K562 (cell line): ENCODE data around the gene OTC. TPM values are rescaled to one million over a fixed set of nuclear protein-coding genes. Genes with fewer than 3 reads are reported as not detected.

Experiments
- ATAC-seq: fragments of 200-7000 bp; cut with Tn5 transposase; 3 replicates; pipeline ENCODE4 v1.9.1; 2020; ENCODE audit warnings: moderate library complexity
- BruUV-seq: library from RNA; stranded (reverse); fragments of 400-500 nt; replicated peaks from 2 replicates; lab custom pipeline; 2021; lab: Mats Ljungman, UMichigan
- CTCF ChIA-PET: fragments of 300-600 bp; formaldehyde crosslinking; extraction: SDS; loops from one replicate; lab custom pipeline; 2021; ENCODE audit warnings: low intra/inter-chr PET ratio; lab: Yijun Ruan, JAX
- POLR2A ChIA-PET: fragments of 300-600, 350-650 bp; sonication (Branson Sonifier 250); formaldehyde crosslinking; extraction: SDS; loops from one replicate; lab custom pipeline; 2021; ENCODE audit warnings: antibody characterized with exemption, inconsistent platforms; lab: Yijun Ruan, JAX
- DNase-seq, 4 experiments: peaks; one replicate each; pipeline versions ENCODE4 v3.0.0 to v3.0.0-alpha.2; 2011 to 2018; ENCODE audit warnings: low spot score in 3 of 4, mixed read lengths in 3 of 4; ENCODE audit errors: extremely low read depth in 1 of 4
- FAIRE-seq: peaks from 2 replicates; lab custom pipeline; 2011; peaks lifted over from hg19 to GRCh38; lab: Jason Lieb, UNC
- H2AFZ ChIP-seq: 2 replicates; pipeline ENCODE4 v1.6.0; 2011; ENCODE audit warnings: low read depth, low read length, control low read depth, inconsistent platforms
- H3K27ac ChIP-seq: fragments of 200-600 bp; 3 replicates; pipeline ENCODE4 v1.8.0; 2011; ENCODE audit warnings: low read depth, mild to moderate bottlenecking, control low read depth, inconsistent platforms, low read length, moderate library complexity, mixed read lengths; ENCODE audit errors: extremely low read depth
- H3K27me3 ChIP-seq, 2 experiments: fragments of 300-600 bp in 1 of 2; 2 replicates in 1 of 2; 3 replicates in 1 of 2; pipeline versions ENCODE4 v1.6.0 to v1.8.0; 2011; ENCODE audit warnings: inconsistent platforms in 2 of 2, low read length in 2 of 2, mild to moderate bottlenecking in 1 of 2, mixed read lengths in 1 of 2, moderate library complexity in 1 of 2; ENCODE audit not compliant: control insufficient read depth in 2 of 2, insufficient read depth in 2 of 2
- H3K36me3 ChIP-seq: fragments of 300-600 bp; 3 replicates; pipeline ENCODE4 v1.8.0; 2011; ENCODE audit warnings: mild to moderate bottlenecking, low read length, inconsistent platforms; ENCODE audit not compliant: control insufficient read depth, insufficient read depth
- H3K4me1 ChIP-seq, 2 experiments: fragments of 200-600 bp in 1 of 2; replicated peaks in 1 of 2; 2 replicates in 1 of 2; 3 replicates in 1 of 2; pipeline versions ENCODE4 v1.5.1 to v1.8.0; 2011; ENCODE audit warnings: inconsistent platforms in 2 of 2, low read length in 2 of 2, mild to moderate bottlenecking in 1 of 2, mixed read lengths in 1 of 2, moderate library complexity in 1 of 2; ENCODE audit not compliant: control insufficient read depth in 2 of 2, insufficient read depth in 2 of 2
- H3K4me2 ChIP-seq: 2 replicates; pipeline ENCODE4 v1.6.1; 2011; ENCODE audit warnings: low read length, control low read depth, inconsistent platforms, mixed read lengths; ENCODE audit not compliant: insufficient read depth
- H3K4me3 ChIP-seq: fragments of 200-600 bp; sonication (generic), shearing (Covaris generic); 2 replicates; pipeline ENCODE4 v1.5.1; 2016; ENCODE audit warnings: control low read depth, inconsistent platforms
- H3K79me2 ChIP-seq: fragments of 200-600 bp; 3 replicates; pipeline ENCODE4 v1.8.0; 2011; ENCODE audit warnings: low read length, inconsistent platforms; ENCODE audit not compliant: control insufficient read depth, insufficient read depth
- H3K9ac ChIP-seq, 2 experiments: 2 replicates each; pipeline versions ENCODE4 v1.6.0 to v1.6.1; 2011; ENCODE audit warnings: low read depth in 2 of 2, low read length in 2 of 2, control low read depth in 1 of 2, inconsistent platforms in 1 of 2, mild to moderate bottlenecking in 1 of 2, mixed read lengths in 1 of 2; ENCODE audit not compliant: insufficient read depth in 1 of 2
- H3K9me1 ChIP-seq: one replicate; pipeline ENCODE4 v1.6.0; 2011; ENCODE audit warnings: inconsistent platforms, mild to moderate bottlenecking, low read length, moderate library complexity; ENCODE audit not compliant: control insufficient read depth, insufficient read depth
- H3K9me3 ChIP-seq: replicated peaks from 2 replicates; pipeline ENCODE4 v1.5.1; 2011; ENCODE audit warnings: low read depth, low read length, inconsistent platforms; ENCODE audit not compliant: control insufficient read depth, insufficient read depth
- H4K20me1 ChIP-seq: replicated peaks from 2 replicates; pipeline ENCODE4 v1.6.1; 2011; ENCODE audit warnings: low read length, inconsistent platforms, mixed read lengths; ENCODE audit not compliant: control insufficient read depth, insufficient read depth
- NCOA2 ChIP-seq, 2 experiments: fragments of 450-650 bp; IDR thresholded peaks; 2 replicates each; pipeline ENCODE4 v1.6.1; 2018; ENCODE audit warnings: mild to moderate bottlenecking in 2 of 2, moderate library complexity in 1 of 2; ENCODE audit not compliant: partially characterized antibody in 2 of 2
- PHTF2 ChIP-seq: fragments of 250-450 bp; sonication (Bioruptor Pico); IDR thresholded peaks from 2 replicates; pipeline ENCODE4 v1.5.0; 2021; ENCODE audit warnings: mild to moderate bottlenecking
- PRDM10 ChIP-seq: fragments of 450-650 bp; IDR thresholded peaks from 2 replicates; pipeline ENCODE4 v1.6.1; 2018; ENCODE audit not compliant: partially characterized antibody
- ZNF316 ChIP-seq: fragments of 450-650 bp; IDR thresholded peaks from 2 replicates; pipeline ENCODE4 v1.6.1; 2016
- whole genome bisulfite sequencing: fragments of 100-300 bp; shearing (Covaris generic); methylation state at CpG from one replicate; pipeline ENCODE4 v1.1.6; 2016; ENCODE audit warnings: low coverage, mixed read lengths; ENCODE audit not compliant: insufficient coverage; ENCODE audit errors: missing lambda C conversion rate; 5-methylcytosine and 5-hydroxymethylcytosine counted together
- in situ Hi-C: fragments of 300-500 bp; cut with MboI; formaldehyde crosslinking; loops from 4 replicates; pipeline ENCODE4 v1.15.0; 2018; ENCODE audit warnings: inconsistent platforms, mixed read lengths
- intact Hi-C: fragments of 100-400 bp; cut with micrococcal nuclease; formaldehyde crosslinking; loops from 2 replicates; pipeline ENCODE4 v1.14.2; 2022
- polyA plus RNA-seq, 8 experiments: library from polyadenylated mRNA; depleted of rRNA in 4 of 8; stranded (reverse) in 5 of 8; unstranded in 3 of 8; fragments of >200 nt; fragmentation: Nextera tagmentation in 2 of 8; fragmentation: Illumina TruSeq in 1 of 8; extraction: Ambion mirVana in 2 of 8; extraction: Trizol in 1 of 8; gene quantifications; 2 replicates each; pipeline versions ENCODE4 v1.2.1 to v1.2.3, GENCODE V29; 2011 to 2014; ENCODE audit warnings: inconsistent platforms in 1 of 8, missing spikeins in 1 of 8
- total RNA-seq, 7 experiments: library from RNA; depleted of rRNA in 6 of 7; stranded (reverse); fragments of >200 nt in 6 of 7; fragmentation: Illumina TruSeq in 2 of 7; extraction: Trizol in 2 of 7; gene quantifications; 2 replicates each; pipeline versions ENCODE4 v1.2.1 to v1.2.3, GENCODE V29; 2011 to 2021; ENCODE audit warnings: low replicate concordance in 1 of 7

Gene OTC
- total and polyA plus RNA-seq, 9 of the 15 experiments (the other 6 are each of a cell fraction or from before 2014, with no cell fraction given): not detected

GRCh38 chrX:38365954-38366353, 13.6 kb downstream of the OTC start:
- DNase-seq (no peak), FAIRE-seq (no peak), ATAC-seq (no peak)
- Histone ChIP-seq H3K4me1 (no peaks in the 10 kb centered on the region), H2AFZ (no peak overlapping the region), H3K9me3 (no peaks in the 10 kb centered on the region), H3K4me3 (no peak overlapping the region), H3K27me3 (no peaks in the 10 kb centered on the region), H3K79me2 (no peaks in the 10 kb centered on the region), H3K27ac (no peak overlapping the region), H3K9me1 (no peaks in the 10 kb centered on the region), H3K36me3 (no peaks in the 10 kb centered on the region), H3K9ac (no peak overlapping the region), H3K4me2 (no peak overlapping the region), H4K20me1 (no peaks in the 10 kb centered on the region)
- TF ChIP-seq PHTF2: no peak
- CTCF ChIA-PET: no interaction called here
- 0% methylated on average over 3 of the region's 3 CpGs for WGBS
- intact Hi-C loops (no loop called here), in situ Hi-C loops (no loop called here)
- no TSS peak for BruUV-seq
- POLR2A ChIA-PET: no interaction called here

- no peaks in the 10 kb centered on the region for H3K9me1 ChIP-seq
- FAIRE-seq: no peak
- H3K36me3 ChIP-seq: no peaks in the 10 kb centered on the region
- H3K79me2 ChIP-seq: no peaks in the 10 kb centered on the region
- H3K4me1 ChIP-seq: no peaks in the 10 kb centered on the region
- POLR2A ChIA-PET: no interaction called here
- no peak overlapping the region for H3K9ac ChIP-seq
- intact Hi-C loops: no loop called here
- no peak overlapping the region for H3K27ac ChIP-seq
- no TSS peak for BruUV-seq
- H3K4me2 ChIP-seq: no peak overlapping the region
- no peak for DNase-seq
- TF ChIP-seq ZNF316: no peak
- TF ChIP-seq PRDM10: no peak
- no peak for TF ChIP-seq NCOA2 (IDR thresholded peaks at IDR 0.05; ENCODE audit: partially characterized antibody in 2 of 2)
- H2AFZ ChIP-seq: no peak overlapping the region
- no peaks in the 10 kb centered on the region for H3K9me3 ChIP-seq
- CTCF ChIA-PET: no interaction called here
- H4K20me1 ChIP-seq: no peaks in the 10 kb centered on the region
- no peak overlapping the region for H3K4me3 ChIP-seq
- in situ Hi-C loops: no loop called here
- no peak for ATAC-seq
- H3K27me3 ChIP-seq: no peaks in the 10 kb centered on the region; a peak in 1 of 5 replicates
- 0% methylated on average over 2 of the region's 2 CpGs for WGBS
Observed at GRCh38 chrX:38368774-38369173, 16.4 kb downstream of the OTC start.
